ENCODE measurements around the gene OR4E1. TPM values are rescaled to one million over a fixed set of nuclear protein-coding genes. Genes with fewer than 3 reads are reported as not detected.

OR4E1 gene
- total RNA-seq, 1 donor from 2014 or later: not detected

DNA sequence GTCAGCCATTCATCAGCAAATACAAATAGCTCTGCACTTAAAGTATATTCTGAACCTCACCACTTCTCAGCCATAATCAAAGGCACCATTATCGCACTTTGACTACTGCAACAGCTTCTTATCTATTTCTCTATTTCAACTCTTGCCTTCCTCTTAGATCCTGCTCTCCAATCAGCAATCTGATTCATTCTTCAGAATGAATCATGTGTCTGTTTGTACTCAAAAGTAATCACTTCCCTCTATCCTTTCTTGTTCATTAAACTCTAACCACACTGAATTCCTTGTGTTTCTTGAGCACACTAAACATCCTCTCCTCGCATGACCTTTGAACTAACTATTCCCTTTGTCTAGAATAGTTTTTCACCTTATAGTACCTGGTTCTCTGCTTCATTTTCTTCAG lies 12.8 kb upstream of the OR4E1 start:
- Mint-ChIP-seq H3K27me3 (ENCODE audit: insufficient read depth, low read depth) (peaks cover 3% of the 10 kb centered on the region), H3K27ac (no peak overlapping the region), H3K9me3 (peaks cover 7% of the 10 kb centered on the region), H3K36me3 (no peaks in the 10 kb centered on the region), H3K4me3 (no peak overlapping the region), H3K4me1 (no peaks in the 10 kb centered on the region)
- Histone ChIP-seq H3K9ac (no peak overlapping the region), H3K27me3 (peaks cover 8% of the 10 kb centered on the region), H2AFZ (replicated peaks) (no peak overlapping the region), H3K4me1 (no peaks in the 10 kb centered on the region), H3K27ac (no peak overlapping the region), H3K36me3 (no peaks in the 10 kb centered on the region), H3F3A (ENCODE audit: low read depth) (no peaks in the 10 kb centered on the region), H4K20me1 (ENCODE audit: low read depth) (no peaks in the 10 kb centered on the region), H3K4me2 (no peak overlapping the region), H3K79me2 (ENCODE audit: low read depth) (no peaks in the 10 kb centered on the region), H3K4me3 (no peak overlapping the region), H3K9me3 (ENCODE audit: low read depth) (no peaks in the 10 kb centered on the region)
- TF ChIP-seq EZH2 (IDR thresholded peaks at IDR 0.05) (no peak), EZH2phosphoT487 (IDR thresholded peaks at IDR 0.05) (no peak)
- TF ChIP-seq, protein P1, sequence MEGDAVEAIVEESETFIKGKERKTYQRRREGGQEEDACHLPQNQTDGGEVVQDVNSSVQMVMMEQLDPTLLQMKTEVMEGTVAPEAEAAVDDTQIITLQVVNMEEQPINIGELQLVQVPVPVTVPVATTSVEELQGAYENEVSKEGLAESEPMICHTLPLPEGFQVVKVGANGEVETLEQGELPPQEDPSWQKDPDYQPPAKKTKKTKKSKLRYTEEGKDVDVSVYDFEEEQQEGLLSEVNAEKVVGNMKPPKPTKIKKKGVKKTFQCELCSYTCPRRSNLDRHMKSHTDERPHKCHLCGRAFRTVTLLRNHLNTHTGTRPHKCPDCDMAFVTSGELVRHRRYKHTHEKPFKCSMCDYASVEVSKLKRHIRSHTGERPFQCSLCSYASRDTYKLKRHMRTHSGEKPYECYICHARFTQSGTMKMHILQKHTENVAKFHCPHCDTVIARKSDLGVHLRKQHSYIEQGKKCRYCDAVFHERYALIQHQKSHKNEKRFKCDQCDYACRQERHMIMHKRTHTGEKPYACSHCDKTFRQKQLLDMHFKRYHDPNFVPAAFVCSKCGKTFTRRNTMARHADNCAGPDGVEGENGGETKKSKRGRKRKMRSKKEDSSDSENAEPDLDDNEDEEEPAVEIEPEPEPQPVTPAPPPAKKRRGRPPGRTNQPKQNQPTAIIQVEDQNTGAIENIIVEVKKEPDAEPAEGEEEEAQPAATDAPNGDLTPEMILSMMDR (IDR thresholded peaks at IDR 0.05): no peak
- DNase-seq (ENCODE audit: low spot score): no peak

DNA sequence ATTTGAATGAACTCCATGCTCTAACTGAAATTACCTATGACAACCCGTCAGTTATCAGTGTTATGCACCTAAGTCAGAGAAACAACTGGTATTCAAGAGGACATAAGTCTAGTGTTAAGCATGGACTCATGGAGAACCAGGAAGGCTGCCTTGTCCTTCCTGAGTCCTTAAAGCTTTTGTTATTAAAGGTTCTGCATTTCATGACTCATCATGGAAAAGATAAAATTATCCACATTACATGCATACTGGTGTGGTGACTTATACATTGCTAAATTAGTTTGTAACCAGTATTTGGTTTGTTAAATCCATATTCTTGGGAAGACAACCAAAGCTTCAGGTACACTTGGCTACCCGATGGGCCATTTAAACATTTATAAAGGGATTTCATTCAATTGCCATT lies 6.5 kb upstream of the OR4E1 start:
- TF ChIP-seq EZH2phosphoT487 (IDR thresholded peaks at IDR 0.05) (no peak), EZH2 (IDR thresholded peaks at IDR 0.05) (no peak)
- TF ChIP-seq, protein P1 (IDR thresholded peaks at IDR 0.05): no peak

DNA sequence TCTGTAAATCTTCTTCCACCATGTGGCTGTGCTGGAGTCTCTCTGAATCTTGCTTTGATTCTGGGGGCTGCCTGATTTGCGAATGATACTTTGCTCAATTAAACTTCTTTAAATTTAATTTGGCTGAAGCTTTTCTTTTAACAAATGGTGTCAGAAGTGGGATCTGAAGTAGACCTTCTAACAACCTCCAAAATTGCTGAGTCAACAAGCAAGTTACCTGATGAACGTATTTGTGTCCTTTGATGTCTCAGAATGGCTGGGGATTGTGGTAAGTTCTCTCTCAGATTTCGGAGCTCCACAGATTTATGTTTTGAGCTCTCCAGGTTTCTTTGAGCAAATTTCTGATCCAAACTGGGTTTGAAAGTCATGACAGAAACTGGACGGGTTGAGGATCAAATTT lies 1.9 kb upstream of the OR4E1 start:
- Histone ChIP-seq H3K4me1 (no peaks in the 10 kb centered on the region), H3K9me3 (ENCODE audit: low read depth) (no peaks in the 10 kb centered on the region), H3K9ac (no peak overlapping the region), H3K4me3 (no peak overlapping the region), H2AFZ (replicated peaks) (no peak overlapping the region), H3K4me2 (no peak overlapping the region), H3K27me3 (no peaks in the 10 kb centered on the region), H3K27ac (no peak overlapping the region), H3K36me3 (no peaks in the 10 kb centered on the region), H4K20me1 (ENCODE audit: low read depth) (no peaks in the 10 kb centered on the region), H3K79me2 (ENCODE audit: low read depth) (no peaks in the 10 kb centered on the region), H3F3A (ENCODE audit: low read depth) (no peaks in the 10 kb centered on the region)
- Mint-ChIP-seq H3K36me3 (no peaks in the 10 kb centered on the region), H3K4me3 (no peak overlapping the region), H3K4me1 (no peaks in the 10 kb centered on the region), H3K27me3 (ENCODE audit: insufficient read depth, low read depth) (peaks cover 8% of the 10 kb centered on the region), H3K9me3 (peaks cover 2% of the 10 kb centered on the region), H3K27ac (no peak overlapping the region)
- no peak for DNase-seq (ENCODE audit: low spot score)
- TF ChIP-seq EZH2 (IDR thresholded peaks at IDR 0.05): no peak
- TF ChIP-seq, protein P1 (IDR thresholded peaks at IDR 0.05): no peak
- TF ChIP-seq EZH2phosphoT487 (IDR thresholded peaks at IDR 0.05): no peak

More for the DNA sequence above, 6.5 kb upstream of the OR4E1 start:
- no peaks in the 10 kb centered on the region for H3K36me3 ChIP-seq
- H3K4me2 ChIP-seq: no peak overlapping the region
- no peaks in the 10 kb centered on the region for H3K4me1 Mint-ChIP-seq
- no peaks in the 10 kb centered on the region for H4K20me1 ChIP-seq (ENCODE audit: low read depth)
- peaks cover 2% of the 10 kb centered on the region for H3K9me3 Mint-ChIP-seq
- no peak overlapping the region for H3K4me3 Mint-ChIP-seq
- no peaks in the 10 kb centered on the region for H3K36me3 Mint-ChIP-seq
- H3K9me3 ChIP-seq (ENCODE audit: low read depth): no peaks in the 10 kb centered on the region
- H2AFZ ChIP-seq (replicated peaks): no peak overlapping the region
- H3K9ac ChIP-seq: no peak overlapping the region
- no peaks in the 10 kb centered on the region for H3F3A ChIP-seq (ENCODE audit: low read depth)
- no peak for DNase-seq (ENCODE audit: low spot score)
- H3K27ac Mint-ChIP-seq: no peak overlapping the region
- H3K27ac ChIP-seq: no peak overlapping the region
- no peaks in the 10 kb centered on the region for H3K79me2 ChIP-seq (ENCODE audit: low read depth)
- H3K4me3 ChIP-seq: no peak overlapping the region
- no peaks in the 10 kb centered on the region for H3K4me1 ChIP-seq
- no peaks in the 10 kb centered on the region for H3K27me3 ChIP-seq
- peaks cover 4% of the 10 kb centered on the region for H3K27me3 Mint-ChIP-seq (ENCODE audit: insufficient read depth, low read depth)

Measured in neural progenitor cell (in vitro differentiated cells).